Fibroblast of villous mesenchyme (primary cell): Measurements from ENCODE around the gene CCDC177. TPM values are rescaled to one million over a fixed set of nuclear protein-coding genes. Genes with fewer than 3 reads are reported as not detected.

ENCODE experiments used
- DNase-seq: peaks from one replicate; pipeline ENCODE4 v3.0.0-alpha.2; 2010; ENCODE audit warnings: low read depth
- H3K4me3 ChIP-seq: 2 replicates; pipeline ENCODE4 v1.5.1; 2011; ENCODE audit warnings: low read depth, mild to moderate bottlenecking, low read length
- total RNA-seq: library from RNA; depleted of rRNA; stranded (reverse); fragments of >200 nt; gene quantifications from 2 replicates; pipeline ENCODE4 v1.2.3, GENCODE V29; 2012
- TF ChIP-seq, protein P1 (sequence below): IDR thresholded peaks from 2 replicates; pipeline ENCODE4 v1.5.1; 2012; ENCODE audit warnings: low read depth, mild to moderate bottlenecking, low read length; ENCODE audit not compliant: insufficient read depth

The CCDC177 gene
- total RNA-seq, 1 donor = not detected

DNA sequence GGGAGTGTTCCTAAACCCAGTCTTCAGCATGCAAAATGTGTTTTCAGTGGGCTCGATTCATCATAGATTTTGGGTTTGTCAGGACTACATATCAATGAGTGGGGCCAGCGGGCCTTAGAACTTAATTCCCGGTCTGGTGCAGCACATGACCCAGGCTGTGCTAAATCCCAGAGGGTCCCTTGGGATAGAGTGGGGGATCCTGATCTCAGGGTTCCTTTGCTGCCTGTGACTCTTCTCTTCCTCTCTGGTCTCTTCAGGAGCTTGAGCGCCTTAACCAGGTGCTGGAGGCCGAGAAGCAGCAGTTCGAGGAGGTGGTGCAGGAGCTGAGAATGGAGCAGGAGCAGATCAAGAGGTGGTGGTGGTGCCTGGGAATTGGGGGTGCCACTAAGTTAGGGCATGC, 52.6 kb downstream of the CCDC177 start:
- TF ChIP-seq, protein P1, sequence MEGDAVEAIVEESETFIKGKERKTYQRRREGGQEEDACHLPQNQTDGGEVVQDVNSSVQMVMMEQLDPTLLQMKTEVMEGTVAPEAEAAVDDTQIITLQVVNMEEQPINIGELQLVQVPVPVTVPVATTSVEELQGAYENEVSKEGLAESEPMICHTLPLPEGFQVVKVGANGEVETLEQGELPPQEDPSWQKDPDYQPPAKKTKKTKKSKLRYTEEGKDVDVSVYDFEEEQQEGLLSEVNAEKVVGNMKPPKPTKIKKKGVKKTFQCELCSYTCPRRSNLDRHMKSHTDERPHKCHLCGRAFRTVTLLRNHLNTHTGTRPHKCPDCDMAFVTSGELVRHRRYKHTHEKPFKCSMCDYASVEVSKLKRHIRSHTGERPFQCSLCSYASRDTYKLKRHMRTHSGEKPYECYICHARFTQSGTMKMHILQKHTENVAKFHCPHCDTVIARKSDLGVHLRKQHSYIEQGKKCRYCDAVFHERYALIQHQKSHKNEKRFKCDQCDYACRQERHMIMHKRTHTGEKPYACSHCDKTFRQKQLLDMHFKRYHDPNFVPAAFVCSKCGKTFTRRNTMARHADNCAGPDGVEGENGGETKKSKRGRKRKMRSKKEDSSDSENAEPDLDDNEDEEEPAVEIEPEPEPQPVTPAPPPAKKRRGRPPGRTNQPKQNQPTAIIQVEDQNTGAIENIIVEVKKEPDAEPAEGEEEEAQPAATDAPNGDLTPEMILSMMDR = no peak
- no peak for DNase-seq
- no peak overlapping the region for H3K4me3 ChIP-seq

Other genes with a start within 250 kb of the CCDC177 start
- gene ERH, start 176.6 kb downstream of the CCDC177 start, total RNA-seq = 108 and 121 TPM in 2 replicates
- gene SLC39A9, start 176.2 kb downstream of the CCDC177 start, total RNA-seq = 114 and 159 TPM in 2 replicates
- under 0.01 TPM in 1 of 2 replicates, not detected in the other for gene PLEKHD1, start 90.1 kb downstream of the CCDC177 start, total RNA-seq
- gene SUSD6, start 36.7 kb upstream of the CCDC177 start, total RNA-seq = 11.9 and 12.5 TPM in 2 replicates
- gene SRSF5, start 192.3 kb upstream of the CCDC177 start, total RNA-seq = 101 and 116 TPM in 2 replicates
- gene SLC10A1, start 222.4 kb upstream of the CCDC177 start, total RNA-seq = not detected in 2 replicates